H9 (cell line): ENCODE measurements around the gene PTPRN2. TPM values are rescaled to one million over a fixed set of nuclear protein-coding genes. Genes with fewer than 3 reads are reported as not detected.

Experiments
- DNase-seq: peaks from one replicate; pipeline ENCODE4 v3.0.0-alpha.2; 2017
- H2AFZ ChIP-seq: one replicate; pipeline ENCODE4 v1.6.1; 2013; ENCODE audit warnings: mild to moderate bottlenecking, low read length, control low read depth, moderate library complexity
- H2AK5ac ChIP-seq: 2 replicates; pipeline ENCODE4 v1.6.1; 2013; ENCODE audit warnings: low read length, control low read depth, mixed read lengths; ENCODE audit not compliant: insufficient read length
- H2BK120ac ChIP-seq: one replicate; pipeline ENCODE4 v1.6.1; 2013; ENCODE audit warnings: low read depth, mild to moderate bottlenecking, low read length, control low read depth, inconsistent platforms; ENCODE audit not compliant: poor library complexity, severe bottlenecking
- H2BK12ac ChIP-seq: 2 replicates; pipeline ENCODE4 v1.6.1; 2013; ENCODE audit warnings: low read length, control low read depth, mixed read lengths, low read depth; ENCODE audit not compliant: insufficient read length
- H2BK15ac ChIP-seq: 2 replicates; pipeline ENCODE4 v1.6.1; 2013; ENCODE audit warnings: low read depth, low read length, control low read depth
- H2BK20ac ChIP-seq: one replicate; pipeline ENCODE4 v1.6.1; 2013; ENCODE audit warnings: low read depth, mild to moderate bottlenecking, low read length, control low read depth, inconsistent platforms; ENCODE audit not compliant: poor library complexity, severe bottlenecking
- H2BK5ac ChIP-seq: 2 replicates; pipeline ENCODE4 v1.6.1; 2013; ENCODE audit warnings: low read length, control low read depth, mixed read lengths; ENCODE audit not compliant: insufficient read length
- H3K14ac ChIP-seq: 2 replicates; pipeline ENCODE4 v1.6.1; 2013; ENCODE audit warnings: low read length, control low read depth; ENCODE audit not compliant: insufficient read depth
- H3K18ac ChIP-seq: 2 replicates; pipeline ENCODE4 v1.6.1; 2013; ENCODE audit warnings: low read depth, mild to moderate bottlenecking, mixed read lengths, low read length, control low read depth; ENCODE audit not compliant: insufficient read length
- H3K23ac ChIP-seq: 2 replicates; pipeline ENCODE4 v1.6.1; 2013; ENCODE audit warnings: low read length, control low read depth, mixed read lengths, low read depth; ENCODE audit not compliant: insufficient read length
- H3K23me2 ChIP-seq: 2 replicates; pipeline ENCODE4 v1.6.1; 2013; ENCODE audit warnings: low read depth, mild to moderate bottlenecking, mixed read lengths, low read length, control low read depth; ENCODE audit not compliant: insufficient read length, poor library complexity, severe bottlenecking
- H3K27ac ChIP-seq: 2 replicates; pipeline ENCODE4 v1.5.1; 2013; ENCODE audit warnings: low read length, control low read depth, mixed read lengths, low read depth; ENCODE audit not compliant: insufficient read length
- H3K27me3 ChIP-seq: 2 replicates; pipeline ENCODE4 v1.6.1; 2013; ENCODE audit warnings: low read length, control low read depth, inconsistent platforms; ENCODE audit not compliant: insufficient read depth
- H3K4ac ChIP-seq: 2 replicates; pipeline ENCODE4 v1.6.1; 2013; ENCODE audit warnings: low read depth, mild to moderate bottlenecking, control low read depth, inconsistent platforms, low read length, moderate library complexity
- H3K4me1 ChIP-seq: 2 replicates; pipeline ENCODE4 v1.6.1; 2013; ENCODE audit warnings: low read length, control low read depth, inconsistent platforms; ENCODE audit not compliant: insufficient read depth
- H3K4me2 ChIP-seq: 2 replicates; pipeline ENCODE4 v1.6.1; 2013; ENCODE audit warnings: low read length, control low read depth, mixed read lengths; ENCODE audit not compliant: insufficient read length, insufficient read depth
- H3K56ac ChIP-seq: 2 replicates; pipeline ENCODE4 v1.6.1; 2013; ENCODE audit warnings: low read depth, mild to moderate bottlenecking, mixed read lengths, low read length, control low read depth; ENCODE audit not compliant: insufficient read length
- H3K79me1 ChIP-seq: 2 replicates; pipeline ENCODE4 v1.6.1; 2013; ENCODE audit warnings: low read depth, mild to moderate bottlenecking, moderate library complexity, low read length, control low read depth, inconsistent platforms; ENCODE audit not compliant: insufficient read depth, poor library complexity, severe bottlenecking
- H3K79me2 ChIP-seq: 2 replicates; pipeline ENCODE4 v1.6.1; 2013; ENCODE audit warnings: low read length, control low read depth, inconsistent platforms; ENCODE audit not compliant: insufficient read depth
- H3K9ac ChIP-seq: 2 replicates; pipeline ENCODE4 v1.6.1; 2013; ENCODE audit warnings: low read length, control low read depth, mixed read lengths; ENCODE audit not compliant: insufficient read length; ENCODE audit errors: extremely low read depth
- H3K9me3 ChIP-seq: one replicate; pipeline ENCODE4 v1.6.1; 2013; ENCODE audit warnings: low read depth, low read length, inconsistent platforms; ENCODE audit not compliant: control insufficient read depth
- H3T11ph ChIP-seq: one replicate; pipeline ENCODE4 v1.6.1; 2013; ENCODE audit warnings: mild to moderate bottlenecking, low read length, control low read depth, inconsistent platforms
- H4K20me1 ChIP-seq: one replicate; pipeline ENCODE4 v1.6.1; 2013; ENCODE audit not compliant: control insufficient read depth, insufficient read length, insufficient read depth
- H4K5ac ChIP-seq: 2 replicates; pipeline ENCODE4 v1.6.1; 2013; ENCODE audit warnings: low read depth, mild to moderate bottlenecking, mixed read lengths, low read length, control low read depth; ENCODE audit not compliant: insufficient read length
- H4K8ac ChIP-seq: replicated peaks from 2 replicates; pipeline ENCODE4 v1.6.1; 2013; ENCODE audit warnings: low read length, control low read depth, mixed read lengths, low read depth; ENCODE audit not compliant: insufficient read length
- H4K91ac ChIP-seq: 2 replicates; pipeline ENCODE4 v1.6.1; 2013; ENCODE audit warnings: low read depth, mild to moderate bottlenecking, moderate library complexity, mixed read lengths, low read length, control low read depth; ENCODE audit not compliant: insufficient read length
- H3K27ac Mint-ChIP-seq, 3 experiments: 2 replicates in 2 of 3; 3 replicates in 1 of 3; pipeline ENCODE4 v1.8.0; 2020 to 2021; ENCODE audit warnings: mixed read lengths in 3 of 3, mild to moderate bottlenecking in 1 of 3, moderate library complexity in 1 of 3
- H3K27me3 Mint-ChIP-seq: 2 replicates; pipeline ENCODE4 v1.8.0; 2021; ENCODE audit warnings: low read depth, mild to moderate bottlenecking, moderate library complexity, mixed read lengths
- H3K36me3 Mint-ChIP-seq, 3 experiments: 2 replicates in 2 of 3; 3 replicates in 1 of 3; pipeline ENCODE4 v1.8.0; 2020 to 2021; ENCODE audit warnings: low read depth in 3 of 3, mixed read lengths in 3 of 3; ENCODE audit not compliant: insufficient read depth in 1 of 3
- H3K4me1 Mint-ChIP-seq, 2 experiments: 2 replicates each; pipeline ENCODE4 v1.8.0; 2020; ENCODE audit warnings: mixed read lengths in 2 of 2
- H3K4me3 Mint-ChIP-seq, 2 experiments: 2 replicates in 1 of 2; 3 replicates in 1 of 2; pipeline ENCODE4 v1.8.0; 2020 to 2021; ENCODE audit warnings: mild to moderate bottlenecking in 2 of 2, mixed read lengths in 2 of 2, moderate library complexity in 1 of 2
- H3K9me3 Mint-ChIP-seq, 2 experiments: 2 replicates in 1 of 2; 3 replicates in 1 of 2; pipeline ENCODE4 v1.8.0; 2020; ENCODE audit warnings: mild to moderate bottlenecking in 2 of 2, mixed read lengths in 2 of 2, moderate library complexity in 1 of 2
- CTCF ChIP-seq: fragments of 200-600 bp; sonication (generic); conservative IDR thresholded peaks from 3 replicates; pipeline ENCODE4 v1.8.0; 2021; ENCODE audit warnings: antibody characterized with exemption, mild to moderate bottlenecking
- WGBS: extraction: QIAGEN DNeasy Blood & Tissue Kit; methylation state at CpG from one replicate; pipeline ENCODE4 v1.1.7; 2013; ENCODE audit warnings: missing lambda C conversion rate, low lambda C conversion rate, mixed read lengths; ENCODE audit not compliant: insufficient read length; ENCODE audit errors: extremely low coverage; 5-methylcytosine and 5-hydroxymethylcytosine counted together
- total RNA-seq: library from RNA; stranded (reverse); gene quantifications from 2 replicates; pipeline ENCODE4 v1.2.1, GENCODE V29; 2021

PTPRN2 gene
- total RNA-seq, 1 experiment from 2014 or later = 5.2 TPM

GRCh38 chr7:158449942-158450341, 137.7 kb downstream of the PTPRN2 start:
- no peak overlapping the region for H3K23ac ChIP-seq
- TF ChIP-seq CTCF = no peak
- H3K79me2 ChIP-seq = no peaks in the 10 kb centered on the region
- H3K4me2 ChIP-seq = no peak overlapping the region
- Mint-ChIP-seq H3K9me3 (peaks cover 6% of the 10 kb centered on the region in 2 experiments; a peak in 4 of 5 replicates), H3K36me3 (peaks cover 0 to 7% (median 3%) of the 10 kb centered on the region in 3 experiments; a peak in 4 of 7 replicates), H3K4me3 (no peak overlapping the region), H3K27ac (no peak overlapping the region; a peak in 1 of 7 replicates), H3K4me1 (peaks cover 19% of the 10 kb centered on the region in 2 experiments), H3K27me3 (peaks cover 5% of the 10 kb centered on the region)
- H3K23me2 ChIP-seq = no peaks in the 10 kb centered on the region
- H4K91ac ChIP-seq = no peak overlapping the region
- H3K4me1 ChIP-seq = no peaks in the 10 kb centered on the region; the same call in 1 of the 2 replicates
- no peak overlapping the region for H3K18ac ChIP-seq
- H3K4ac ChIP-seq = no peak overlapping the region
- no peaks in the 10 kb centered on the region for H3K79me1 ChIP-seq
- H3K27ac ChIP-seq = no peak overlapping the region
- H3K9me3 ChIP-seq = no peaks in the 10 kb centered on the region
- H2BK5ac ChIP-seq = no peak overlapping the region
- H2AK5ac ChIP-seq = no peak overlapping the region
- H2AFZ ChIP-seq = no peak overlapping the region
- no peak overlapping the region for H3K9ac ChIP-seq
- H2BK15ac ChIP-seq = no peak overlapping the region
- H4K8ac ChIP-seq = no peak overlapping the region
- H2BK120ac ChIP-seq = no peak overlapping the region
- H4K20me1 ChIP-seq = no peaks in the 10 kb centered on the region
- no peak overlapping the region for H3K14ac ChIP-seq
- no peak overlapping the region for H4K5ac ChIP-seq
- no peak overlapping the region for H3T11ph ChIP-seq
- H2BK20ac ChIP-seq = no peak overlapping the region
- DNase-seq = no peak
- no CpG with 5 or more reads among the region's 12 CpGs for WGBS
- H3K27me3 ChIP-seq = no peaks in the 10 kb centered on the region
- no peak overlapping the region for H2BK12ac ChIP-seq
- no peak overlapping the region for H3K56ac ChIP-seq
